NB4 (cell line): Measurements from ENCODE around the gene COQ2.

Experiments used
- POLR2A ChIP-seq: IDR thresholded peaks from 2 replicates; pipeline ENCODE4 v1.6.1; 2011; ENCODE audit warnings: mild to moderate bottlenecking; ENCODE audit not compliant: insufficient read length; ENCODE audit errors: extremely low read depth
- TF ChIP-seq, protein P1 (sequence below): IDR thresholded peaks from one replicate; pipeline ENCODE4 v1.5.1; 2012; ENCODE audit warnings: low read depth, low read length

DNA sequence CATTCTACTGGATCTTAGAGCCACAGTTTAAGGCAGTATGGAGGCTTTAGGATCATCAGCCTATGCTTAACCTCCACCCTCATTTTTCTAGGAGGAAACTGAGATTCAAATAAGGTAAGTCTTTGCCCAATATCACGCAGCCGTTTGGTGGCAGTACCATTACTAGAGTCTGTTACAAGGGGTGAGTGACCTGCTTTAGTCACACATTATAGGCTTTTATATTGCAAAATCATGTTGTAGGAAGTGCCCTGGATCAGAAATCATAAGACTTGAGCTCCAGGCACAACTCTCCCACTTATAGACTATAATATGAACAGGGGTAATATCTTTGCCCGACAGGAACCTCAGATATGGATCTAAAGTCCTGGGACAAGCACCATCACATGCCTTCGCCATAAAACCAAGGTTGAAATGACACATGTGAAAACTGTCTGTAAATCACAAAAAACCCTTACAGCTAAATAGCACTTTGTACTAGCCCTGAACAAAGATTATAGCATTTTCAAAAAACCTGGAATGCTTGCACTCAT is 30.8 kb upstream of the COQ2 start:
- TF ChIP-seq POLR2A, result no peak
- TF ChIP-seq, protein P1, sequence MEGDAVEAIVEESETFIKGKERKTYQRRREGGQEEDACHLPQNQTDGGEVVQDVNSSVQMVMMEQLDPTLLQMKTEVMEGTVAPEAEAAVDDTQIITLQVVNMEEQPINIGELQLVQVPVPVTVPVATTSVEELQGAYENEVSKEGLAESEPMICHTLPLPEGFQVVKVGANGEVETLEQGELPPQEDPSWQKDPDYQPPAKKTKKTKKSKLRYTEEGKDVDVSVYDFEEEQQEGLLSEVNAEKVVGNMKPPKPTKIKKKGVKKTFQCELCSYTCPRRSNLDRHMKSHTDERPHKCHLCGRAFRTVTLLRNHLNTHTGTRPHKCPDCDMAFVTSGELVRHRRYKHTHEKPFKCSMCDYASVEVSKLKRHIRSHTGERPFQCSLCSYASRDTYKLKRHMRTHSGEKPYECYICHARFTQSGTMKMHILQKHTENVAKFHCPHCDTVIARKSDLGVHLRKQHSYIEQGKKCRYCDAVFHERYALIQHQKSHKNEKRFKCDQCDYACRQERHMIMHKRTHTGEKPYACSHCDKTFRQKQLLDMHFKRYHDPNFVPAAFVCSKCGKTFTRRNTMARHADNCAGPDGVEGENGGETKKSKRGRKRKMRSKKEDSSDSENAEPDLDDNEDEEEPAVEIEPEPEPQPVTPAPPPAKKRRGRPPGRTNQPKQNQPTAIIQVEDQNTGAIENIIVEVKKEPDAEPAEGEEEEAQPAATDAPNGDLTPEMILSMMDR, result no peak
